ENCODE results near the gene GPHA2.

- TF ChIP-seq CTCF (IDR thresholded peaks at IDR 0.05) (no peak), POLR2A (IDR thresholded peaks at IDR 0.05) (no peak)
Measured at GRCh38 chr11:64928957-64929356, 6.7 kb downstream of the GPHA2 start.
